ENCODE measurements around the gene SNX8. TPM values are rescaled to one million over a fixed set of nuclear protein-coding genes. Genes with fewer than 3 reads are reported as not detected.

SNX8 gene
- total and polyA plus RNA-seq, 4 donors, result 8.7 to 20.8 (median 14.8) TPM

GRCh38 chr7:2230882-2231281 is 83.4 kb downstream of the SNX8 start:
- no peaks in the 10 kb centered on the region for H3K27me3 ChIP-seq (ENCODE audit: control insufficient read depth in 4 of 4, insufficient read depth in 4 of 4, low read length in 3 of 4)
- WGBS, result 90% methylated on average over 9 of the region's 9 CpGs
- H3K4me3 ChIP-seq (ENCODE audit: low read depth in 1 of 3, low read length in 3 of 3), result no peak overlapping the region
- TF ChIP-seq MAX (IDR thresholded peaks at IDR 0.05) (no peak), RXRA (IDR thresholded peaks at IDR 0.05) (no peak), ATF3 (IDR thresholded peaks at IDR 0.05) (no peak), FOXA1 (IDR thresholded peaks at IDR 0.05) (no peak), REST (IDR thresholded peaks at IDR 0.05) (no peak), NR2F2 (IDR thresholded peaks at IDR 0.05) (no peak), HNF4A (conservative IDR thresholded peaks at IDR 0.05) (no peak), SP1 (IDR thresholded peaks at IDR 0.05) (no peak), HNF4G (IDR thresholded peaks at IDR 0.05) (no peak), EGR1 (IDR thresholded peaks at IDR 0.05; ENCODE audit: low read depth in 2 of 2) (no peak), FOXA2 (IDR thresholded peaks at IDR 0.05) (no peak), CTCF (IDR thresholded peaks at IDR 0.05; ENCODE audit: low read depth, low read length, missing input control) (no peak), JUND (IDR thresholded peaks at IDR 0.05) (no peak), RAD21 (IDR thresholded peaks at IDR 0.05) (no peak), YY1 (IDR thresholded peaks at IDR 0.05) (no peak), GABPA (IDR thresholded peaks at IDR 0.05 in 1 of 2, conservative IDR thresholded peaks at IDR 0.05 in 1 of 2) (no peak)
- peaks cover 0 to 17% (median 16%) of the 10 kb centered on the region in 4 donors for H3K4me1 ChIP-seq (ENCODE audit: control insufficient read depth in 4 of 4, insufficient read depth in 4 of 4, low read length in 3 of 4)
- no peaks in the 10 kb centered on the region for H3K9me3 ChIP-seq (ENCODE audit: control insufficient read depth in 4 of 4, low read length in 3 of 4)
- DNase-seq (ENCODE audit: low spot score), result no peak
- H3K36me3 ChIP-seq (ENCODE audit: control insufficient read depth in 4 of 4, insufficient read depth in 3 of 4, low read depth in 1 of 4, low read length in 3 of 4), result peaks cover 2 to 34% (median 15%) of the 10 kb centered on the region in 4 donors
- H3K9ac ChIP-seq (ENCODE audit: low read depth in 1 of 2, low read length in 2 of 2), result no peak overlapping the region
- no peak overlapping the region for H3K27ac ChIP-seq (ENCODE audit: low read depth in 1 of 2, low read length in 2 of 2)

GRCh38 chr7:2230226-2230625 is 84.0 kb downstream of the SNX8 start:
- H3K9ac ChIP-seq (ENCODE audit: low read depth in 1 of 2, low read length in 2 of 2), result no peak overlapping the region
- DNase-seq (ENCODE audit: low spot score), result no peak
- H3K4me3 ChIP-seq (ENCODE audit: low read depth in 1 of 3, low read length in 3 of 3), result no peak overlapping the region
- H3K9me3 ChIP-seq (ENCODE audit: control insufficient read depth in 4 of 4, low read length in 3 of 4), result no peaks in the 10 kb centered on the region
- 95% methylated on average over 8 of the region's 8 CpGs for WGBS
- no peak overlapping the region for H3K27ac ChIP-seq (ENCODE audit: low read depth in 1 of 2, low read length in 2 of 2)
- H3K36me3 ChIP-seq (ENCODE audit: control insufficient read depth in 4 of 4, insufficient read depth in 3 of 4, low read depth in 1 of 4, low read length in 3 of 4), result peaks cover 2 to 35% (median 16%) of the 10 kb centered on the region in 4 donors
- no peaks in the 10 kb centered on the region for H3K27me3 ChIP-seq (ENCODE audit: control insufficient read depth in 4 of 4, insufficient read depth in 4 of 4, low read length in 3 of 4)
- TF ChIP-seq HNF4G (IDR thresholded peaks at IDR 0.05), result no peak
- no peak for TF ChIP-seq NR2F2 (IDR thresholded peaks at IDR 0.05)
- TF ChIP-seq ATF3 (IDR thresholded peaks at IDR 0.05), result no peak
- no peak for TF ChIP-seq HNF4A (conservative IDR thresholded peaks at IDR 0.05)
- TF ChIP-seq SP1 (IDR thresholded peaks at IDR 0.05), result no peak
- TF ChIP-seq JUND (IDR thresholded peaks at IDR 0.05), result no peak
- no peak for TF ChIP-seq YY1 (IDR thresholded peaks at IDR 0.05)
- no peak for TF ChIP-seq CTCF (IDR thresholded peaks at IDR 0.05; ENCODE audit: low read depth, low read length, missing input control)
- peaks cover 0 to 17% (median 16%) of the 10 kb centered on the region in 4 donors for H3K4me1 ChIP-seq (ENCODE audit: control insufficient read depth in 4 of 4, insufficient read depth in 4 of 4, low read length in 3 of 4)

Data from liver (tissue), 9 donors.